BJ (cell line): Measurements from ENCODE around the gene COG3. TPM values are rescaled to one million over a fixed set of nuclear protein-coding genes. Genes with fewer than 3 reads are reported as not detected.

Experiments used
- CTCF ChIA-PET: fragments of 350-600 bp; formaldehyde crosslinking; extraction: SDS; loops from one replicate; lab custom pipeline; 2021; ENCODE audit warnings: antibody characterized with exemption, inconsistent platforms; lab: Yijun Ruan, JAX
- POLR2A ChIA-PET: fragments of 300-600 bp; sonication (Branson Sonifier 250); formaldehyde crosslinking; extraction: SDS; loops from one replicate; lab custom pipeline; 2021; ENCODE audit warnings: antibody characterized with exemption; lab: Charles Lee
- DNase-seq: peaks from one replicate; pipeline ENCODE4 v3.0.0-alpha.2; 2011; ENCODE audit warnings: low read depth
- H3K27me3 ChIP-seq: 2 replicates; pipeline ENCODE4 v1.6.0; 2011; ENCODE audit warnings: low read length; ENCODE audit not compliant: control insufficient read depth, insufficient read depth
- H3K36me3 ChIP-seq: 2 replicates; pipeline ENCODE4 v1.5.1; 2011; ENCODE audit warnings: low read length; ENCODE audit not compliant: control insufficient read depth, insufficient read depth
- H3K4me3 ChIP-seq: 2 replicates; pipeline ENCODE4 v1.5.1; 2011; ENCODE audit warnings: low read depth, mild to moderate bottlenecking, control low read depth, low read length
- polyA plus RNA-seq: library from polyadenylated mRNA; depleted of rRNA; stranded (reverse); fragments of >200 nt; gene quantifications from 2 replicates; pipeline ENCODE4 v1.2.3, GENCODE V29; 2011
- TF ChIP-seq, protein P1 (sequence below): IDR thresholded peaks from 2 replicates; pipeline ENCODE4 v1.5.1; 2011; ENCODE audit warnings: low read depth, mild to moderate bottlenecking, control low read depth, inconsistent platforms, low read length, moderate library complexity; ENCODE audit not compliant: insufficient read depth

The COG3 gene
- polyA plus RNA-seq, 1 experiment, result 13.9 TPM

DNA sequence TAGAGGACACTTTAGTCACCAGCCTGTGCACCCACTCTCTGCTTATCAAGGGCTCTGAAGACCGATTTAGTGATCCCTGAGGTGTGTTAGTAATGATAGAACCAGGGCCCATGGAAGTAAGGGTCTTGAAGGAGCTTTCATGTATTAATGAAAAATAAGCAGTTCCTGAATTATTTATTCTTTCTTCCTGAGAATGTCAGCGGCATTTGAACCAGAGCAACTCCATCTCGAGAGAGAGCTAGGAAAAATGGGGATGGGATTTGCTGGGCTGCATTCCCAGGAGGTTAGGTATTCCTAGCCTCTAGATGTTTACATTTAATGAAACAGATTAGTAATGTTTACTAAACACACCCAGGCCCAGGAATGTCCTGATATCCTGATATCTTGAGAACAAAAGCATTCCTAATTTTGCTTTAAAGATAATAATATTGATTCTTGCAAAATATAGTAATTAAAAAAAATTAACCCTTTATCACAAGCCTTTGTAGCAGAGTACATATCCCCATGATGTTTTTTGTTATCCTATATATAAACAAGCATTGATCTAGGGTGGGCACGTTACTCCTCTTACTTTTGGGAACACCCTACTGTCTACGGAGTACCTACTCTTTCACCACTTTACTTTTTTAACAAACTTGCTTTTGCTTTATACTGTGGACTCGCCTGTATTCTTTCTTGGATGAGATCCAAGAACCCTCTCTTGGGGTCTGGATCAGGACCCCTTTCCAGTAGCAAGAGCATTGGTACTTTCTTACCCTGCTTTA is 63.1 kb downstream of the COG3 start:
- peaks cover 4% of the 10 kb centered on the region for H3K36me3 ChIP-seq
- H3K4me3 ChIP-seq, result no peak overlapping the region
- ChIA-PET POLR2A (no interaction called here), CTCF (no interaction called here)
- H3K27me3 ChIP-seq, result no peaks in the 10 kb centered on the region
- TF ChIP-seq, protein P1, sequence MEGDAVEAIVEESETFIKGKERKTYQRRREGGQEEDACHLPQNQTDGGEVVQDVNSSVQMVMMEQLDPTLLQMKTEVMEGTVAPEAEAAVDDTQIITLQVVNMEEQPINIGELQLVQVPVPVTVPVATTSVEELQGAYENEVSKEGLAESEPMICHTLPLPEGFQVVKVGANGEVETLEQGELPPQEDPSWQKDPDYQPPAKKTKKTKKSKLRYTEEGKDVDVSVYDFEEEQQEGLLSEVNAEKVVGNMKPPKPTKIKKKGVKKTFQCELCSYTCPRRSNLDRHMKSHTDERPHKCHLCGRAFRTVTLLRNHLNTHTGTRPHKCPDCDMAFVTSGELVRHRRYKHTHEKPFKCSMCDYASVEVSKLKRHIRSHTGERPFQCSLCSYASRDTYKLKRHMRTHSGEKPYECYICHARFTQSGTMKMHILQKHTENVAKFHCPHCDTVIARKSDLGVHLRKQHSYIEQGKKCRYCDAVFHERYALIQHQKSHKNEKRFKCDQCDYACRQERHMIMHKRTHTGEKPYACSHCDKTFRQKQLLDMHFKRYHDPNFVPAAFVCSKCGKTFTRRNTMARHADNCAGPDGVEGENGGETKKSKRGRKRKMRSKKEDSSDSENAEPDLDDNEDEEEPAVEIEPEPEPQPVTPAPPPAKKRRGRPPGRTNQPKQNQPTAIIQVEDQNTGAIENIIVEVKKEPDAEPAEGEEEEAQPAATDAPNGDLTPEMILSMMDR, result no peak
- no peak for DNase-seq

DNA sequence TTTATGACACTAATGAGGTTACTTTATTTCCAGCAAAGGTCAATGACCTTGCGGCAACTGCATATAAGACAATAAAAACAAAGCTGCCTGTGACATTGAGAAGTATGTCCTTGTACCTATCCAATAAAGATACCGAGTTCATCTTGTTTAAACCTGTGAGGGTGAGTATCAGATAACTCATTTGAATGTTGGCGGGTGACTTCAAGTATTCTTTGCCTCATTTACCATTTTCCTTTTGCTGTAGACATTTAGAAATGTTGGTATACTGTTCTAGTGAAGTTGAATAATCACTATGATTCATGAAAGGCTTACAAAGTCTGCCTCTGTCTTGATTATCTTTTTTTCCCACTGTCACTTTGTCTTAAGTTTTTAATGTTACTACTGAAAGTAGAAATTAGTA is 65.0 kb downstream of the COG3 start:
- no peak for DNase-seq
- no peaks in the 10 kb centered on the region for H3K27me3 ChIP-seq
- ChIA-PET POLR2A (no interaction called here), CTCF (no interaction called here)
- peaks cover 7% of the 10 kb centered on the region for H3K36me3 ChIP-seq
- H3K4me3 ChIP-seq, result no peak overlapping the region
- TF ChIP-seq, protein P1, result no peak

GRCh38 chr13:45534604-45535003 is 69.9 kb downstream of the COG3 start:
- Histone ChIP-seq H3K27me3 (no peaks in the 10 kb centered on the region), H3K36me3 (peaks cover 14% of the 10 kb centered on the region), H3K4me3 (no peak overlapping the region)
- ChIA-PET POLR2A (no interaction called here), CTCF (no interaction called here)
- TF ChIP-seq, protein P1, result no peak
- DNase-seq, result no peak

- POLR2A ChIA-PET, result no interaction called here
- no peaks in the 10 kb centered on the region for H3K27me3 ChIP-seq
- no peak for DNase-seq
- no peak overlapping the region for H3K4me3 ChIP-seq
- CTCF ChIA-PET, result no interaction called here
- peaks cover 12% of the 10 kb centered on the region for H3K36me3 ChIP-seq
- TF ChIP-seq, protein P1, result no peak
Observed at GRCh38 chr13:45536224-45536623, 71.5 kb downstream of the COG3 start.

DNA sequence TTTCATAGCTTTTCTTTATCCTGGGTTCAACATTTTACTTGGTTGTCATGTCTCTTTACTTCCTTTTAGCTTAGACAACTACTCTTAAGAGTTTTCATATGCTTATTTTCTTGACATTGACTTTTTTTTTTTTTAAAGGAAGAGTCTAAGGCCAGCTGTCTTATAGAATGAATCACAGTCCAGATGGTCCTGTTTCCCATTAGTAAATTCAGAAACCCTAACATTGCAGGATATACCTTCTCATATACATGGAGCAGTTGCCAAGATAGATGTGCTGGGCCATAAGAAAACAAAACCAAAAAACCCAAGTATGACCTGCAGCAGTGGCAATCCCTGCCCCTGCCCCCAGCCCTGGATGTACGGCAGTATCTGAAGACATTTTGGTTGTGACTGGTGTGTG is 72.8 kb downstream of the COG3 start:
- H3K27me3 ChIP-seq, result no peaks in the 10 kb centered on the region
- ChIA-PET POLR2A (no interaction called here), CTCF (interaction anchor here (0.6 to 1.6 kb wide), 2 partner anchors 27 to 772 kb away, joined by 3 to 4 read pairs; no protein-coding TSS in a partner anchor)
- TF ChIP-seq, protein P1, result no peak
- no peak for DNase-seq
- no peak overlapping the region for H3K4me3 ChIP-seq
- peaks cover 12% of the 10 kb centered on the region for H3K36me3 ChIP-seq
